HEK293T (cell line): ENCODE data around the gene ALG12.

Source experiments
- FOXA1 ChIP-seq: fragments of 450-650 bp; IDR thresholded peaks from 2 replicates; pipeline ENCODE4 v1.6.1; 2016; ENCODE audit warnings: mild to moderate bottlenecking
- FOXK2 ChIP-seq: fragments of 450-650 bp; IDR thresholded peaks from 2 replicates; pipeline ENCODE4 v1.6.1; 2016; ENCODE audit warnings: mild to moderate bottlenecking
- TARDBP ChIP-seq: fragments of 450-650 bp; IDR thresholded peaks from 2 replicates; pipeline ENCODE4 v1.6.1; 2016
- ZNF384 ChIP-seq: fragments of 450-650 bp; IDR thresholded peaks from 2 replicates; pipeline ENCODE4 v1.6.1; 2016

DNA sequence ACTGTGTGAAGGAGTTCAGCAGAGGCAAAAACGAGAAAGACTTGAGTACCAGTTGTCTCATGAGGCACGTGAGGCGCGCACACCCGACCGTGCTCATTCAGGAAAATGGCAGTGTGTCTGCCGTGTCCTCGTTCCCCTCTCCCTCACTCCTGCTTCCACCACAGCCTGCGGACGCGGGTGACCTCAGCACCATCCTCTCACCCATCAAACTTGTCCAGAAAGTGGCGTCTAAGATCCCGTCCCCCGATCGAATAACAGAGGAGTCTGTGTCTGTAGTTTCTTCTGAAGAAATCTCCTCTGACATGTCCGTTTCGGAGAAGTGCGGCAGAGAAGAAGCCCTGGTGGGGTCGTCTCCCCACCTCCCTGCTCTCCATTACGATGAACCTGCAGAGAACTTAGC is 34.2 kb downstream of the ALG12 start:
- no peak for TF ChIP-seq TARDBP
- no peak for TF ChIP-seq ZNF384
- no peak for TF ChIP-seq FOXK2
- no peak for TF ChIP-seq FOXA1
